ENCODE measurements around the gene SLC4A9.
"Not testable (repeated sequence)": the region's sequence is repeated elsewhere in the genome, so short reads cannot be mapped to it uniquely, and the experiment has no call there.

SLC4A9 gene

GRCh38 chr5:140338336-140338735 is 21.7 kb upstream of the SLC4A9 start:
- DNase-seq (ENCODE audit: low read depth), result peak; percentile 29

GRCh38 chr5:140338908-140339307 is 21.1 kb upstream of the SLC4A9 start:
- DNase-seq (ENCODE audit: low read depth), result peak; percentile 7

- DNase-seq (ENCODE audit: low read depth), result no peak
Measured at GRCh38 chr5:140339636-140340035, 20.4 kb upstream of the SLC4A9 start.

- DNase-seq (ENCODE audit: low read depth), result no peak
Measured at GRCh38 chr5:140340605-140341121, 19.3 kb upstream of the SLC4A9 start.

- DNase-seq (ENCODE audit: low read depth), result no peak
Measured at GRCh38 chr5:140341591-140341990, 18.4 kb upstream of the SLC4A9 start.

- DNase-seq (ENCODE audit: low read depth), result no peak
Measured at GRCh38 chr5:140342287-140342686, 17.7 kb upstream of the SLC4A9 start.

- DNase-seq (ENCODE audit: low read depth), result no peak
Measured at GRCh38 chr5:140342896-140343295, 17.1 kb upstream of the SLC4A9 start.

GRCh38 chr5:140343849-140344248 is 16.1 kb upstream of the SLC4A9 start:
- not testable (repeated sequence) for DNase-seq (ENCODE audit: low read depth)

GRCh38 chr5:140344683-140345423 is 15.1 kb upstream of the SLC4A9 start:
- peak; percentile 41 for DNase-seq (ENCODE audit: low read depth)

GRCh38 chr5:140345919-140346347 is 14.1 kb upstream of the SLC4A9 start:
- DNase-seq (ENCODE audit: low read depth), result peak; percentile 70

GRCh38 chr5:140346348-140347221 is 13.4 kb upstream of the SLC4A9 start, which contains the start of gene HBEGF:
TSS of gene HBEGF (minus strand) at chr5:140346603. CDS start at chr5:140346328, 275 bp downstream.
- DNase-seq (ENCODE audit: low read depth), result peak; percentile 69

GRCh38 chr5:140347360-140347759 is 12.6 kb upstream of the SLC4A9 start:
- no peak for DNase-seq (ENCODE audit: low read depth)

- DNase-seq (ENCODE audit: low read depth), result no peak
Measured at GRCh38 chr5:140348104-140348503, 11.9 kb upstream of the SLC4A9 start.

- DNase-seq (ENCODE audit: low read depth), result peak; percentile 28
Measured at GRCh38 chr5:140349244-140349643, 10.8 kb upstream of the SLC4A9 start.

GRCh38 chr5:140351609-140352334 is 8.2 kb upstream of the SLC4A9 start:
- DNase-seq (ENCODE audit: low read depth), result peak; percentile 58

GRCh38 chr5:140355546-140355945 is 4.4 kb upstream of the SLC4A9 start:
- DNase-seq (ENCODE audit: low read depth), result no peak

- DNase-seq (ENCODE audit: low read depth), result no peak
Measured at GRCh38 chr5:140356853-140357725, 2.9 kb upstream of the SLC4A9 start.

- peak; percentile 87 for DNase-seq (ENCODE audit: low read depth)
Measured at GRCh38 chr5:140357726-140358093, 2.3 kb upstream of the SLC4A9 start.

- DNase-seq (ENCODE audit: low read depth), result peak; percentile 52
Measured at GRCh38 chr5:140358738-140359310, 1.2 kb upstream of the SLC4A9 start.

- DNase-seq (ENCODE audit: low read depth), result no peak
Measured at GRCh38 chr5:140360681-140361479, 886 bp downstream of the SLC4A9 start.

All from iris pigment epithelial cell (primary cell).